ENCODE data around the gene MED15.

Gene MED15

GRCh38 chr22:20569059-20570058 lies 61.9 kb downstream of the MED15 start:
- peak; percentile 46 to 49 for DNase-seq (ENCODE audit: low read depth in 2 of 2)

GRCh38 chr22:20571078-20571503 lies 63.7 kb downstream of the MED15 start:
- no peak for DNase-seq (ENCODE audit: low read depth in 2 of 2)

DNA sequence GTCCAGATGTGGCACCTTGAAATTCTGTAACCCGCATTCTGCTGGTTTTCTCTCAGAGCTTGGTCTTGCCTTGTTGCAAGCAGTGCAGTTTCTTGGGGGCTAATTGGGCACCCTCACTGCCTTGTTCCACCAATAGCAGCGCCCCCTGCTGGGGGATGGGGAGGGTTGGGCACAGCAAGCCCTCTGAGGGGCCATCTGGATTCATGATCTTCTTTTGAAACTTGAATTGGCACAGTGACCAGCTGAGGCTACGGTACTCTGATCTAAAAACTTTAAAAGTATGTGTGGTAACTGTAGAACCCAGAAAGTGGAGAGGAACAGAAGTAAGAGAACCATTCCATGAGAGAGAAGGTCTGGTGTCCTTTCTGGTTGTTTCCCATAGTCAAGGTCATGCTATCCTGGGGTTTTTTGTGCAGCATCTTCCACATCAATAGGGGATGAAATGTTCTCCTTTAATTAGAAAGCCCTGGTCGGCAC lies 64.2 kb downstream of the MED15 start:
- DNase-seq (ENCODE audit: low read depth in 2 of 2): peak; percentile 44 to 52

- no peak for DNase-seq (ENCODE audit: low read depth in 2 of 2)
Measured at GRCh38 chr22:20572132-20572802, 64.9 kb downstream of the MED15 start.

DNA sequence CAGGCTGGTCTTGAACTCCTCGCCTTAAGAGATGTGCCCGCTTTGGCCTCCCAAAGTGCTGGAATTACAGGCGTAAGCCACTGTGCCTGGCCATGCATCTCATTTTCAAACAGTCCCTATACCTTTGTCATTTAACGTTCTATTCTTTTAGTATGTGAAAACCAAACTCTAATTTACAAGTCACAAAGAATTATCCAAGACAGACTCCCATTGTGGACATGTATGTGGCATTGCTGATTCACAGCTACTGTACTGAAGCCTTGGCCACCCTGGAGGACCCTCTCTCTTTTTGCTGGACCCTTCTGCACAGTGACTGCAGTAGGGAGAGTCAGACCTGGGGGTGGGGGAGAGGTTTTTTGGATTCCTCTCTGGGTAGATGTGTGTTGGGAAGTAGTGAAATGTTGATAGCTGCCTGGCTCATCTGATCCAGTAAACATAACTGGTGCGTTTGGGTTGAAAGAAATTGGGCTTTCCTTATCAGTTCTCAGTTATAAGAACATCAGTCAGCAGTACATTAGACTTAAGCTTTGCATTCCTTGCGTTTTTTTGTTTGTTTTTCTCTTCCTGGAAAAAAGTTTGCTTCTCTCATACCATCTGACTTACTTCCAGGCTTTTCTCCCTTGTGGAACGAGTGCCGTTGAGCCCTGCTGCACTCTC lies 65.9 kb downstream of the MED15 start:
- DNase-seq (ENCODE audit: low read depth in 2 of 2): no peak

GRCh38 chr22:20573833-20574615 lies 66.6 kb downstream of the MED15 start:
- DNase-seq (ENCODE audit: low read depth in 2 of 2): no peak

- no peak for DNase-seq (ENCODE audit: low read depth in 2 of 2)
Measured at GRCh38 chr22:20574920-20575353, 67.5 kb downstream of the MED15 start.

- DNase-seq (ENCODE audit: low read depth in 2 of 2): no peak
Measured at GRCh38 chr22:20575724-20576444, 68.5 kb downstream of the MED15 start.

DNA sequence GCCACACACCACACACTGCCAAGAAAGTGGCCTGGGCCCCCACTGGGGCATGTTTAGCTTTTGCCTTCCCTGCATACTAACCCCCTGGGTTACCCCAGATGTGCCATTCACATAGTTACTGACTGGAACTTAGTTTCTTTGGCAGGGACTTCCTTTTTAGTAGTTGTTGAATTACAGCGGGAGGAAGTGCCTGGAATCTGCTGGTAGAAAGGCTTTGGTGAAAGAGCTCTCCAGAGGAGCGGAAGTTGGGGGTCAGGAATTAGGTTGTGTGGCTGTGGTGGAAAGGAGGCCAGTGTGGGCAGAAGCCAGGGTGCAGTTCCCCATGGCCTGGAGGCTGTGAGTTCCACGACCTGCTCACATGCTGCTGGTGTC lies 69.0 kb downstream of the MED15 start:
- no peak for DNase-seq (ENCODE audit: low read depth in 2 of 2)

GRCh38 chr22:20577045-20577444 lies 69.6 kb downstream of the MED15 start:
- no peak for DNase-seq (ENCODE audit: low read depth in 2 of 2)

GRCh38 chr22:20577549-20577975 lies 70.2 kb downstream of the MED15 start:
- DNase-seq (ENCODE audit: low read depth in 2 of 2): no peak

DNA sequence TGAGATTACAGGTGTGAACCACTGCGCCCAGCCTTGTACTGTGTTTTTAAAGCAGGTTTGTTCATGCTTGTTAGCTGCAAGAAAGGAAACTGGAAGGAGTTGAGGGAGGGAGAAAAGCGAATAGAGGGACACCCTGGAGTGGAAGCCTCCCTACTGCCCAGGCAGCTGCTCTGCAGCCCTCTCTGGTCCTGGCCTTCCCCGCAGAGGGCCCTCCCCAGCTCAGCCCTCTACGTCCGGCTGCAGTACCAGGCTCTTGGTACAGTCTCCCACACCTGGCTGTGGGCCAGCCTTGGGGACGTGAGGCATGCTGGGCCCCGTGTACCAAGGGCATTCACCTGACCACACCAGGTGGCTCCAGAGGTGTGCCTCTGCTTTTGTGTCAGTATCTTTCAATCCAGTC lies 70.8 kb downstream of the MED15 start:
- no peak for DNase-seq (ENCODE audit: low read depth in 2 of 2)

GRCh38 chr22:20578707-20579106 lies 71.3 kb downstream of the MED15 start:
- no peak for DNase-seq (ENCODE audit: low read depth in 2 of 2)

- DNase-seq (ENCODE audit: low read depth in 2 of 2): no peak
Measured at GRCh38 chr22:20579273-20580120, 72.1 kb downstream of the MED15 start.

- DNase-seq (ENCODE audit: low read depth in 2 of 2): no peak
Measured at GRCh38 chr22:20580179-20580578, 72.8 kb downstream of the MED15 start.

GRCh38 chr22:20580611-20581502 lies 73.4 kb downstream of the MED15 start:
- DNase-seq (ENCODE audit: low read depth in 2 of 2): no peak

DNA sequence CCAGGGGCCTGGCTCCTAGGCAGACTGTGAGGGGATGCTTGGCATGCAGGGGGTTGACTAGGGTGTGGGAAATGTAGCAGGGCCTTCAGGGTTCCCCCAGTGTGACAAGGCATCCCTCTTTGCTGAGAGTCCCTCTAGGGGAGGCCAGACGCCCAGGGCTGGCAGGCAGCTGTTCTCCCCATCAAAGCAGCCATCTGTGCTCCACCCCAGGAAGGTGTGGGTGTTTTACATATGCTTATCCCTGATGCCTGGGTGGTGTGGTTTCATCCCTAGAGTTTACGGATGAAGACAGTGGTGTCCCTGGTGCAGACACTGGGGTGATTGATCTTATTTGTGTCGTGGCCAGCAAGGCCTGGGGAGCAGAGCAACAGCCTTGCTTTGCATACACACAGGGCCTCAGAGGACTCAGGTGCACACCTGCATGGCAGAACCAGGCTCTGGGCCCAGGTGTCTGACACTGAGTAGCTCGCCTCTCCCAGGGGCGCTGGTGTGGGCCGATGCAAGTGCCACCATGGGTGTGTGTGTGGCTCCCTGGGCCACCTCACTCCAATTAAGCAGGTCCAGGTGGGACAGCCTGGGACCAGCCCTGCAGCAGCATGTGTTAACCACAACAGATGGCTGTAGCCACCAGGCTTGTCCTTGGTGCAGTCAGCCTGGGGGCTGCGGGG lies 74.2 kb downstream of the MED15 start:
- DNase-seq (ENCODE audit: low read depth in 2 of 2): no peak

DNA sequence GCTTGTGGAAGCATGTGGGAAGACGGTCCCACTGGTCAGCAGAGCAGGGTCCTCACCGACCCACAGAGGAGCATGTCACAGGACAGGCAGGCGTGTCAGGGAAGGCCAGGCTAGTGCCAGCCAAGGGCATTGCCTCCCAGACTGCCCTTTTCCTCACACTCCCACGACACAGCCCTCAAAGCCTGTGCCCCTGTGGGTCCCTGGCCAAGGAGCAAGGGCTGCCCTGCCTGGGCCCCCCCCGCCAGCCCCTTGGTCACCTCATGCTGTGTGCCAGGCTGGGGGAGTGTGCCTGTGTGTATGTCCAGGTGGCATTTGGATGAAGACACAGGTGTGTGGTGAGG lies 74.7 kb downstream of the MED15 start:
- no peak for DNase-seq (ENCODE audit: low read depth in 2 of 2)
